GM23338 (cell line): ENCODE measurements around the gene DOCK1. TPM values are rescaled to one million over a fixed set of nuclear protein-coding genes. Genes with fewer than 3 reads are reported as not detected.

Source experiments
- ATAC-seq: fragments of 200-7000 bp; cut with Tn5 transposase; 3 replicates; pipeline ENCODE4 v1.9.1; 2020
- DNase-seq: peaks from one replicate; pipeline ENCODE4 v3.0.0-alpha.2; 2015; ENCODE audit warnings: low spot score
- H2AFZ ChIP-seq: fragments of 200-600 bp; sonication (generic); 2 replicates; pipeline ENCODE4 v1.8.0; 2016; ENCODE audit warnings: antibody characterized with exemption, mild to moderate bottlenecking, moderate library complexity
- H3F3A ChIP-seq: fragments of 200-600 bp; sonication (generic); replicated peaks from 2 replicates; pipeline ENCODE4 v1.8.0; 2017; ENCODE audit warnings: antibody characterized with exemption, mixed run types, low read depth
- H3K27ac ChIP-seq: fragments of 200-600 bp; sonication (generic); 2 replicates; pipeline ENCODE4 v1.6.1; 2016; ENCODE audit warnings: low read depth
- H3K27me3 ChIP-seq: fragments of 200-600 bp; sonication (generic); 2 replicates; pipeline ENCODE4 v1.8.0; 2016; ENCODE audit warnings: mild to moderate bottlenecking, mixed run types, moderate library complexity; ENCODE audit not compliant: insufficient read depth
- H3K36me3 ChIP-seq: fragments of 200-600 bp; sonication (generic); 2 replicates; pipeline ENCODE4 v1.8.0; 2016; ENCODE audit warnings: mild to moderate bottlenecking; ENCODE audit not compliant: insufficient read depth
- H3K4me1 ChIP-seq: fragments of 200-600 bp; sonication (generic); 2 replicates; pipeline ENCODE4 v1.8.0; 2016; ENCODE audit warnings: mild to moderate bottlenecking, moderate library complexity; ENCODE audit not compliant: insufficient read depth
- H3K4me2 ChIP-seq: fragments of 200-600 bp; sonication (generic); 2 replicates; pipeline ENCODE4 v1.7.1; 2017; ENCODE audit warnings: mixed run types
- H3K4me3 ChIP-seq: fragments of 200-600 bp; sonication (generic); 2 replicates; pipeline ENCODE4 v1.6.1; 2016; ENCODE audit warnings: mixed run types
- H3K79me2 ChIP-seq: fragments of 200-600 bp; sonication (generic); replicated peaks from 2 replicates; pipeline ENCODE4 v1.8.0; 2017; ENCODE audit warnings: mild to moderate bottlenecking; ENCODE audit not compliant: insufficient read depth
- H3K9me2 ChIP-seq: fragments of 200-600 bp; sonication (generic); 2 replicates; pipeline ENCODE4 v1.8.0; 2017; ENCODE audit not compliant: insufficient read depth
- H4K20me1 ChIP-seq: fragments of 200-600 bp; sonication (generic); replicated peaks from 2 replicates; pipeline ENCODE4 v1.8.0; 2017; ENCODE audit warnings: mild to moderate bottlenecking; ENCODE audit not compliant: insufficient read depth
- H3K27ac Mint-ChIP-seq: 2 replicates; pipeline ENCODE4 v1.8.0; 2020; ENCODE audit warnings: inconsistent platforms, mild to moderate bottlenecking, moderate library complexity, mixed read lengths
- H3K27me3 Mint-ChIP-seq: 3 replicates; pipeline ENCODE4 v1.8.0; 2022; ENCODE audit warnings: low read depth, mild to moderate bottlenecking, moderate library complexity, mixed read lengths, inconsistent platforms; ENCODE audit not compliant: insufficient read depth, poor library complexity
- H3K36me3 Mint-ChIP-seq: 3 replicates; pipeline ENCODE4 v1.8.0; 2021; ENCODE audit warnings: low read depth, mild to moderate bottlenecking, inconsistent platforms, moderate library complexity, mixed read lengths
- H3K4me1 Mint-ChIP-seq: 3 replicates; pipeline ENCODE4 v1.8.0; 2020; ENCODE audit warnings: mild to moderate bottlenecking, inconsistent platforms, mixed read lengths
- H3K4me3 Mint-ChIP-seq: 3 replicates; pipeline ENCODE4 v1.8.0; 2021; ENCODE audit warnings: moderate library complexity, mild to moderate bottlenecking, inconsistent platforms, mixed read lengths
- H3K9me3 Mint-ChIP-seq: 3 replicates; pipeline ENCODE4 v1.8.0; 2020; ENCODE audit warnings: moderate library complexity, mild to moderate bottlenecking, inconsistent platforms, mixed read lengths
- CTCF ChIP-seq, 2 experiments: fragments of 200-600 bp in 1 of 2; sonication (generic) in 1 of 2; conservative IDR thresholded peaks; 2 replicates each; pipeline versions ENCODE4 v1.5.1 to v1.6.1; 2016 to 2017; ENCODE audit warnings: antibody characterized with exemption in 2 of 2, low read depth in 2 of 2, mild to moderate bottlenecking in 2 of 2, moderate library complexity in 1 of 2
- ETS1 ChIP-seq: IDR thresholded peaks from 2 replicates; pipeline ENCODE4 v1.6.1; 2016; ENCODE audit warnings: antibody characterized with exemption
- EZH2 ChIP-seq: fragments of 200-600 bp; sonication (generic); IDR thresholded peaks from one replicate; pipeline ENCODE4 v1.8.0; 2017; ENCODE audit warnings: antibody characterized with exemption, mild to moderate bottlenecking, low read depth; ENCODE audit not compliant: unreplicated experiment
- NANOG ChIP-seq: IDR thresholded peaks from 2 replicates; pipeline ENCODE4 v1.6.1; 2016; ENCODE audit warnings: antibody characterized with exemption, borderline replicate concordance
- REST ChIP-seq: IDR thresholded peaks from one replicate; pipeline ENCODE4 v1.6.1; 2018; ENCODE audit warnings: antibody characterized with exemption; ENCODE audit not compliant: unreplicated experiment
- STAT1 ChIP-seq: IDR thresholded peaks from one replicate; pipeline ENCODE4 v1.6.1; 2016; ENCODE audit warnings: antibody characterized with exemption; ENCODE audit not compliant: unreplicated experiment
- ZNF114 ChIP-seq: fragments of 250-450 bp; sonication (Bioruptor Pico); IDR thresholded peaks from 2 replicates; pipeline ENCODE4 v1.5.0; 2020; ENCODE audit warnings: mild to moderate bottlenecking, moderate library complexity
- ZNF462 ChIP-seq: fragments of 250-450 bp; sonication (Bioruptor Pico); IDR thresholded peaks from 2 replicates; pipeline ENCODE4 v1.5.0; 2020; ENCODE audit warnings: mild to moderate bottlenecking, moderate library complexity
- polyA plus RNA-seq: library from polyadenylated mRNA; unstranded; fragments of >200 nt; fragmentation: Nextera tagmentation; extraction: Ambion mirVana; gene quantifications from 2 replicates; pipeline ENCODE4 v1.2.1, GENCODE V29; 2016
- total RNA-seq: library from RNA; depleted of rRNA; stranded (reverse); fragments of >200 nt; shearing (Covaris generic); gene quantifications from 2 replicates; pipeline ENCODE4 v1.2.3, GENCODE V29; 2014

The DOCK1 gene
- total and polyA plus RNA-seq, 2 experiments from 2014 or later: 13.2 to 55.3 TPM

GRCh38 chr10:127243490-127244272 lies 338.5 kb downstream of the DOCK1 start:
- Mint-ChIP-seq H3K9me3 (peaks cover 6% of the 10 kb centered on the region; the same call in 2 of the 3 replicates), H3K27ac (0 out of 2 replicates have a peak overlapping the region, but pooled peaks have one; percentile 26), H3K4me3 (no peak overlapping the region), H3K4me1 (peaks cover 4% of the 10 kb centered on the region; the same call in 2 of the 3 replicates), H3K36me3 (peaks cover 12% of the 10 kb centered on the region), H3K27me3 (peaks cover 2% of the 10 kb centered on the region)
- H3K36me3 ChIP-seq: no peaks in the 10 kb centered on the region; the same call in 1 of the 2 replicates
- DNase-seq (peak; percentile 83), ATAC-seq (peak; percentile 99)
- no peaks in the 10 kb centered on the region; the same call in 1 of the 2 replicates for H3K79me2 ChIP-seq
- H3F3A ChIP-seq: no peaks in the 10 kb centered on the region
- H2AFZ ChIP-seq: no peak overlapping the region
- H3K4me1 ChIP-seq: no peaks in the 10 kb centered on the region
- H3K9me2 ChIP-seq: no peaks in the 10 kb centered on the region
- TF ChIP-seq EZH2: no peak
- no peak for TF ChIP-seq STAT1
- peak; percentile 76 to 82 for TF ChIP-seq CTCF (conservative IDR thresholded peaks at IDR 0.05; ENCODE audit: low read depth in 2 of 2)
- TF ChIP-seq ZNF114 (CRISPR knock-in tag): no peak
- no peak overlapping the region for H3K4me3 ChIP-seq
- no peaks in the 10 kb centered on the region for H4K20me1 ChIP-seq
- no peak overlapping the region for H3K4me2 ChIP-seq
- no peak overlapping the region for H3K27ac ChIP-seq
- no peaks in the 10 kb centered on the region for H3K27me3 ChIP-seq

- Histone ChIP-seq H3K36me3 (no peaks in the 10 kb centered on the region; the same call in 1 of the 2 replicates), H3K4me1 (no peaks in the 10 kb centered on the region), H3K27ac (no peak overlapping the region), H3K4me3 (no peak overlapping the region), H3K9me2 (no peaks in the 10 kb centered on the region), H4K20me1 (no peaks in the 10 kb centered on the region), H3K27me3 (no peaks in the 10 kb centered on the region), H2AFZ (no peak overlapping the region), H3F3A (no peaks in the 10 kb centered on the region), H3K79me2 (no peaks in the 10 kb centered on the region), H3K4me2 (no peak overlapping the region)
- Mint-ChIP-seq H3K4me1 (peaks cover 4% of the 10 kb centered on the region; the same call in 2 of the 3 replicates), H3K27ac (no peak overlapping the region), H3K36me3 (peaks cover 26% of the 10 kb centered on the region), H3K27me3 (peaks cover 5% of the 10 kb centered on the region), H3K4me3 (no peak overlapping the region), H3K9me3 (peaks cover 11% of the 10 kb centered on the region; the same call in 2 of the 3 replicates)
- ATAC-seq: no peak
- DNase-seq: no peak
- TF ChIP-seq ZNF462 (CRISPR knock-in tag) (no peak), REST (no peak), NANOG (no peak), ETS1 (no peak)
Observed at GRCh38 chr10:127245456-127245855, 340.2 kb downstream of the DOCK1 start.
